OCI-LY7 (cell line): ENCODE measurements around the gene SEMA3F.

Source experiments
- CTCF ChIP-seq: fragments of 200-600 bp; sonication (generic); conservative IDR thresholded peaks from 2 replicates; pipeline ENCODE4 v1.5.1; 2014; ENCODE audit warnings: mild to moderate bottlenecking, antibody characterized with exemption, low read length, moderate library complexity, mixed read lengths
- EZH2phosphoT487 ChIP-seq: fragments of 200-600 bp; sonication (generic); IDR thresholded peaks from 2 replicates; pipeline ENCODE4 v1.6.1; 2018; ENCODE audit warnings: low read depth, borderline replicate concordance, mild to moderate bottlenecking, mixed run types, antibody characterized with exemption, low read length, moderate library complexity, mixed read lengths

DNA sequence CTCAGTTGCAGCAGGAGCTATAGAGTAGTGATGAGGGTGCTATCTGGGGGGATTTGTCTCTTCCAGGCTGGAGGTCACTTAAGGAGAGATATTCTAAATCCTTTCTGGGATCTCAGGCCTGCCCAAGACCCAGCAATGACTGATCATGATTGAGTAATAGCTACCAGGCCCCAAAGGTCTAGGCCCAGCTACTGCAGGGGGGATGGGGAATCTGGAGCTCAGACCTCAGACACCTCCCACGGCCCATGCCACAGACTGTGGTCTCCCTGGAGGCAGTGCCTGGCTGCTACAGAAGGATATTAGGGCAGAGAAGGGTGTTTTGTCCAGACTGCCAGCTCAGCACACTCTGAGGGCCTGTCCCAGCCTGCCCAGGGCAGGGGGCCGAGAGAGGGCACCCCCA is 56.8 kb downstream of the SEMA3F start:
- TF ChIP-seq CTCF (no peak), EZH2phosphoT487 (no peak)
